SK-N-SH (cell line): ENCODE results near the gene GRIK3. TPM values are rescaled to one million over a fixed set of nuclear protein-coding genes. Genes with fewer than 3 reads are reported as not detected.

ENCODE experiments used
- CTCF ChIA-PET: fragments of 300-600, 350-600 bp; formaldehyde crosslinking; extraction: SDS; loops from one replicate; lab custom pipeline; 2021; lab: Yijun Ruan, JAX
- POLR2A ChIA-PET: fragments of 350-600 bp; sonication (Branson Sonifier 250); formaldehyde crosslinking; extraction: SDS; loops from one replicate; lab custom pipeline; 2020; ENCODE audit warnings: antibody characterized with exemption, inconsistent platforms; lab: Yijun Ruan, JAX
- DNase-seq: peaks from one replicate; pipeline ENCODE4 v3.0.0; 2012
- H2AFZ ChIP-seq: fragments of 200-600 bp; sonication (generic); 2 replicates; pipeline ENCODE4 v1.8.1; 2016; ENCODE audit warnings: antibody characterized with exemption, mild to moderate bottlenecking, low read depth
- H3F3A ChIP-seq: fragments of 200-600 bp; sonication (generic); replicated peaks from 2 replicates; pipeline ENCODE3; 2016; ENCODE audit warnings: antibody characterized with exemption, mild to moderate bottlenecking; ENCODE audit not compliant: insufficient read depth
- H3K27ac ChIP-seq, 2 experiments: fragments of 200-500 bp in 1 of 2; fragments of 200-600 bp in 1 of 2; sonication (Bioruptor generic) in 1 of 2; sonication (generic), shearing (Covaris generic) in 1 of 2; 2 replicates each; pipeline versions ENCODE4 v1.5.1 to v1.6.1; 2014 to 2016; ENCODE audit warnings: low read depth in 2 of 2, inconsistent platforms in 1 of 2, low read length in 1 of 2, mild to moderate bottlenecking in 1 of 2, mixed read lengths in 1 of 2
- H3K27me3 ChIP-seq: fragments of 200-600 bp; sonication (generic), shearing (Covaris generic); 2 replicates; pipeline ENCODE4 v1.6.1; 2016; ENCODE audit warnings: mixed run types; ENCODE audit not compliant: insufficient read depth
- H3K36me3 ChIP-seq, 2 experiments: fragments of 200-500 bp in 1 of 2; fragments of 200-600 bp in 1 of 2; sonication (Bioruptor generic) in 1 of 2; sonication (generic) in 1 of 2; replicated peaks in 1 of 2; 2 replicates each; pipeline versions ENCODE3 to v1.5.1; 2014 to 2016; ENCODE audit warnings: low read length in 1 of 2, mild to moderate bottlenecking in 1 of 2; ENCODE audit not compliant: insufficient read depth in 2 of 2, control insufficient read depth in 1 of 2
- H3K4me1 ChIP-seq, 2 experiments: fragments of 200-500 bp in 1 of 2; fragments of 200-600 bp in 1 of 2; sonication (Bioruptor generic) in 1 of 2; sonication (generic), shearing (Covaris generic) in 1 of 2; 2 replicates each; pipeline versions ENCODE4 v1.5.1 to v1.6.1; 2014 to 2016; ENCODE audit warnings: low read depth in 1 of 2, low read length in 1 of 2, mixed run types in 1 of 2; ENCODE audit not compliant: insufficient read depth in 2 of 2, control insufficient read depth in 1 of 2
- H3K4me2 ChIP-seq: fragments of 200-600 bp; sonication (generic), shearing (Covaris generic); 2 replicates; pipeline ENCODE4 v1.6.1; 2017; ENCODE audit warnings: mixed run types
- H3K4me3 ChIP-seq, 2 experiments: fragments of 200-500 bp in 1 of 2; fragments of 200-600 bp in 1 of 2; sonication (Bioruptor generic) in 1 of 2; sonication (generic), shearing (Covaris generic) in 1 of 2; 2 replicates each; pipeline versions ENCODE4 v1.5.1 to v1.8.1; 2014 to 2016; ENCODE audit warnings: low read depth in 2 of 2, inconsistent platforms in 1 of 2, low read length in 1 of 2, mild to moderate bottlenecking in 1 of 2, mixed read lengths in 1 of 2, moderate library complexity in 1 of 2
- H3K79me2 ChIP-seq: fragments of 200-600 bp; sonication (generic); 2 replicates; pipeline ENCODE4 v1.8.1; 2017; ENCODE audit warnings: mild to moderate bottlenecking; ENCODE audit not compliant: insufficient read depth
- H3K9ac ChIP-seq: fragments of 200-600 bp; sonication (generic); 2 replicates; pipeline ENCODE4 v1.6.1; 2017; ENCODE audit warnings: mixed run types
- H3K9me2 ChIP-seq: fragments of 200-600 bp; sonication (generic); 2 replicates; pipeline ENCODE4 v1.6.1; 2017; ENCODE audit warnings: mixed run types
- H3K9me3 ChIP-seq: fragments of 200-600 bp; sonication (generic); 2 replicates; pipeline ENCODE4 v1.6.1; 2017; ENCODE audit warnings: mixed run types, mild to moderate bottlenecking, moderate library complexity
- H4K20me1 ChIP-seq: fragments of 200-600 bp; sonication (generic); 2 replicates; pipeline ENCODE4 v1.6.1; 2017; ENCODE audit warnings: mild to moderate bottlenecking, mixed run types; ENCODE audit not compliant: insufficient read depth
- CHD2 ChIP-seq: fragments of 150-350 bp; IDR thresholded peaks from 2 replicates; pipeline ENCODE4 v1.6.1; 2018; ENCODE audit warnings: low read length; ENCODE audit not compliant: partially characterized antibody
- EP300 ChIP-seq, 2 experiments: IDR thresholded peaks; 2 replicates each; pipeline versions ENCODE4 v1.4.0 to v1.6.1; 2012; ENCODE audit warnings: borderline replicate concordance in 1 of 2, low read depth in 1 of 2, low read length in 1 of 2
- FOXM1 ChIP-seq: IDR thresholded peaks from 2 replicates; pipeline ENCODE4 v1.4.0; 2012; ENCODE audit warnings: low read depth, mild to moderate bottlenecking
- JUND ChIP-seq: IDR thresholded peaks from 2 replicates; pipeline ENCODE4 v1.4.0; 2012
- RFX5 ChIP-seq: IDR thresholded peaks from 2 replicates; pipeline ENCODE4 v1.6.1; 2012; ENCODE audit warnings: mild to moderate bottlenecking, improper control_type of control experiment, low read length
- WGBS: methylation state at CpG from one replicate; pipeline ENCODE4 v1.1.6; 2017; ENCODE audit warnings: low lambda C conversion rate; 5-methylcytosine and 5-hydroxymethylcytosine counted together
- polyA plus RNA-seq, 3 experiments: library from polyadenylated mRNA; depleted of rRNA; stranded (reverse); fragments of >200 nt; gene quantifications; 2 replicates each; pipeline ENCODE4 v1.2.3, GENCODE V29; 2012
- TF ChIP-seq, protein P1 (sequence below): fragments of 150-350 bp; IDR thresholded peaks from 2 replicates; pipeline ENCODE4 v1.6.1; 2017; ENCODE audit warnings: antibody characterized with exemption, low read length, low read depth, borderline replicate concordance
- TF ChIP-seq, protein P2 (sequence below): IDR thresholded peaks from 2 replicates; pipeline ENCODE4 v1.4.0; 2012; ENCODE audit warnings: low read depth, borderline replicate concordance
- TF ChIP-seq, protein P3 (sequence below): IDR thresholded peaks from 2 replicates; pipeline ENCODE4 v1.4.0; 2012; ENCODE audit warnings: low read depth

The GRIK3 gene
- polyA plus RNA-seq, 1 of the 3 experiments (the other 2 are of a cell fraction), result not detected

DNA sequence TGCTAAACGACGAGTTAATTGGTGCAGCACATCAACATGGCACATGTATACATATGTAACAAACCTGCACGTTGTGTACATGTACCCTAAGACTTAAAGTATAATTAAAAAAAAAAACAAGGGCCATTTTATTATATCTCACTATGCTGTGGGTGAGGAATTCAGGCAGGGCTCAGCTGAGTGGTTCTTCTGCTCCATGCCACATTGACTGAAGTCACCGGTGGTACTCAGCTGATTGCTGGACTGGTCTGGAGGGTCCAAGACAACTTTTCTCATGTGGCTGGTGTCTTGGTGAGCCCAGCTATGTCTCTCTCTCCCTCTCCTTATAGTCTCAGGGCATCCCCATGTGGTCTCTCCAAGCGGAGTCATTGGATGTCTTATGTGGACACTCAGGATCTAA lies 275.0 kb downstream of the GRIK3 start:
- POLR2A ChIA-PET, result no interaction called here

DNA sequence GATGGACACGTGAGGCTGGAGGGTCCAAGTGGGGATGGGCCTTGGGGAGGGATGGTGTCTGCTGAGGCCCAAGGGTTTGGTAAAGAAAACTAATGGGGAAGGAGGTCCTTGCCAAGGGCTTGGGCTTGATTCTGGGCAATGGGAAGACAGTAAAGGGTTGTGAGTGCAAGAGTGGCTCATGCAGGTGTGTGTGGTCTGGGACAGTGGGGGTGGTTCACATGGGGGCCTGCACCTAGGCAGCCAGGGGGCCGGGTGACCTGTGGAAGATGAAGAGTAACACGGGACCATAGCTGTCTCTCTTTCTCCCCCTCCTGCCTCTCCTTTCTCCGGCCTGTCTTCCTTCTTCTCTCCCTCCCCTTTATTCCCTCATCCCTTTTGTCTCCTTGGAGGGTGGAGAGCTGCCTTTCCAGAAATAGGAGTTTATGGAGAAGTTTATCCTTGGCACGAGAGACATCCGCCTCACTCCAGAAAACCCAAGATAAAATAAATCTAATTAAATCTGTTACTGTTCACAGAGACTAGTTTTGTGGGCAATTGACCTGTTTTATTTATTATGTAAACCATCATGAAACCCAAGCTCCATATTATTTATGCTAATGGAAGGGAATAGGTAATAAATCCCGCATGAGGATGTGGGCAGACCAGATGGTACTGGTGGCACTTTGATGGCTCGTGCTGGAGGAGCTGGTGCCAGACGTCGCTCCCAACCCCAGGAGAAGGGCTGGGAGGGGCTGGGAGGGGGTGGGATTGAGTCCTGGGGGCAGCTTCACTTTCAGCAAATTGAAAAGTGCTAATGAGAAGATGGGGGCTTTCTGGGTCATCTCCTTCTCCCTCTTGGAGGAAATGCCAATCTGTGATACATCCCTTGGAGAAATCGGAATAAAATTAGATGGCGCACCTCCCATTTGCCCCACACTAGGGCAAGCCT lies 278.7 kb downstream of the GRIK3 start:
- H3K4me1 ChIP-seq, result no peaks in the 10 kb centered on the region; a peak in 1 of 4 replicates
- DNase-seq, result no peak
- H3K9me2 ChIP-seq, result no peaks in the 10 kb centered on the region
- CTCF ChIA-PET, result interaction anchor here (1.2 kb wide), 1 partner anchor 110 kb away, joined by 3 read pairs; no protein-coding TSS in a partner anchor
- no peaks in the 10 kb centered on the region; the same call in 1 of the 2 replicates for H3K9me3 ChIP-seq
- H3K79me2 ChIP-seq, result no peaks in the 10 kb centered on the region
- no peaks in the 10 kb centered on the region for H3F3A ChIP-seq
- POLR2A ChIA-PET, result no interaction called here
- H3K27me3 ChIP-seq, result no peaks in the 10 kb centered on the region
- no peaks in the 10 kb centered on the region for H4K20me1 ChIP-seq
- H3K9ac ChIP-seq, result no peak overlapping the region
- no peak overlapping the region for H3K27ac ChIP-seq
- no peak overlapping the region for H3K4me3 ChIP-seq
- WGBS, result 28% methylated on average over 12 of the region's 12 CpGs
- no peaks in the 10 kb centered on the region for H3K36me3 ChIP-seq
- H3K4me2 ChIP-seq, result no peak overlapping the region
- H2AFZ ChIP-seq, result no peak overlapping the region
- no peak for TF ChIP-seq FOXM1
- no peak for TF ChIP-seq JUND
- TF ChIP-seq RFX5, result no peak
- TF ChIP-seq, protein P1, sequence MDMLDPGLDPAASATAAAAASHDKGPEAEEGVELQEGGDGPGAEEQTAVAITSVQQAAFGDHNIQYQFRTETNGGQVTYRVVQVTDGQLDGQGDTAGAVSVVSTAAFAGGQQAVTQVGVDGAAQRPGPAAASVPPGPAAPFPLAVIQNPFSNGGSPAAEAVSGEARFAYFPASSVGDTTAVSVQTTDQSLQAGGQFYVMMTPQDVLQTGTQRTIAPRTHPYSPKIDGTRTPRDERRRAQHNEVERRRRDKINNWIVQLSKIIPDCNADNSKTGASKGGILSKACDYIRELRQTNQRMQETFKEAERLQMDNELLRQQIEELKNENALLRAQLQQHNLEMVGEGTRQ, result no peak
- TF ChIP-seq, protein P2, sequence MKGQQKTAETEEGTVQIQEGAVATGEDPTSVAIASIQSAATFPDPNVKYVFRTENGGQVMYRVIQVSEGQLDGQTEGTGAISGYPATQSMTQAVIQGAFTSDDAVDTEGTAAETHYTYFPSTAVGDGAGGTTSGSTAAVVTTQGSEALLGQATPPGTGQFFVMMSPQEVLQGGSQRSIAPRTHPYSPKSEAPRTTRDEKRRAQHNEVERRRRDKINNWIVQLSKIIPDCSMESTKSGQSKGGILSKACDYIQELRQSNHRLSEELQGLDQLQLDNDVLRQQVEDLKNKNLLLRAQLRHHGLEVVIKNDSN, result no peak
- TF ChIP-seq CHD2, result no peak

More for the DNA sequence above, 275.0 kb downstream of the GRIK3 start:
- Histone ChIP-seq H3K36me3 (no peaks in the 10 kb centered on the region), H3K4me1 (no peaks in the 10 kb centered on the region; a peak in 1 of 4 replicates), H3K4me2 (no peak overlapping the region), H3K9me3 (no peaks in the 10 kb centered on the region), H3K4me3 (no peak overlapping the region), H3K27ac (no peak overlapping the region), H3K27me3 (no peaks in the 10 kb centered on the region), H3K9ac (no peak overlapping the region), H2AFZ (no peak overlapping the region), H3F3A (no peaks in the 10 kb centered on the region), H4K20me1 (no peaks in the 10 kb centered on the region), H3K9me2 (no peaks in the 10 kb centered on the region), H3K79me2 (no peaks in the 10 kb centered on the region)
- WGBS, result 36% methylated on average over 5 of the region's 5 CpGs
- DNase-seq, result no peak
- CTCF ChIA-PET, result interaction anchor here (1.0 kb wide), 1 partner anchor 39 kb away, joined by 3 read pairs; no protein-coding TSS in a partner anchor
- no peak for TF ChIP-seq EP300 (IDR thresholded peaks at IDR 0.05; ENCODE audit: borderline replicate concordance in 1 of 2, low read depth in 1 of 2, low read length in 1 of 2)
- TF ChIP-seq, protein P3, sequence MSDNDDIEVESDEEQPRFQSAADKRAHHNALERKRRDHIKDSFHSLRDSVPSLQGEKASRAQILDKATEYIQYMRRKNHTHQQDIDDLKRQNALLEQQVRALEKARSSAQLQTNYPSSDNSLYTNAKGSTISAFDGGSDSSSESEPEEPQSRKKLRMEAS, result no peak
